Neural cell (in vitro differentiated cells): ENCODE results near the gene ZNF892. TPM values are rescaled to one million over a fixed set of nuclear protein-coding genes. Genes with fewer than 3 reads are reported as not detected.

Source experiments
- H2AFZ ChIP-seq: fragments of 200-600, 300-800 bp; sonication (generic), shearing (Covaris generic); 2 replicates; pipeline ENCODE4 v1.6.0; 2014; ENCODE audit warnings: low read depth, mild to moderate bottlenecking, antibody characterized with exemption, low read length, moderate library complexity
- H3F3A ChIP-seq: fragments of 200-600 bp; shearing (Covaris generic); 2 replicates; pipeline ENCODE4 v1.6.1; 2016; ENCODE audit warnings: mild to moderate bottlenecking, moderate library complexity, mixed read lengths, antibody characterized with exemption, low read length; ENCODE audit not compliant: insufficient read depth, poor library complexity, severe bottlenecking
- H3K27ac ChIP-seq: fragments of 200-600, 300-800 bp; sonication (generic), shearing (Covaris generic); 2 replicates; pipeline ENCODE4 v1.5.1; 2014; ENCODE audit warnings: mild to moderate bottlenecking, low read length, moderate library complexity
- H3K27me3 ChIP-seq: fragments of 300-800, 200-600 bp; sonication (generic), shearing (Covaris generic); 2 replicates; pipeline ENCODE4 v1.6.0; 2014; ENCODE audit warnings: mild to moderate bottlenecking, low read depth, low read length, moderate library complexity; ENCODE audit not compliant: insufficient read depth
- H3K36me3 ChIP-seq: fragments of 300-800, 200-600 bp; sonication (generic), shearing (Covaris generic); 2 replicates; pipeline ENCODE4 v1.5.1; 2014; ENCODE audit warnings: mild to moderate bottlenecking, antibody characterized with exemption, low read length, moderate library complexity; ENCODE audit not compliant: insufficient read depth
- H3K4me2 ChIP-seq: fragments of 300-800, 200-600 bp; sonication (generic), shearing (Covaris generic); 2 replicates; pipeline ENCODE4 v1.6.0; 2014; ENCODE audit warnings: mild to moderate bottlenecking, low read length
- H3K4me3 ChIP-seq: fragments of 300-800, 200-600 bp; sonication (generic), shearing (Covaris generic); 2 replicates; pipeline ENCODE4 v1.5.1; 2014; ENCODE audit warnings: mild to moderate bottlenecking, low read length, moderate library complexity
- H3K79me2 ChIP-seq: fragments of 200-600 bp; shearing (Covaris generic); replicated peaks from 2 replicates; pipeline ENCODE4 v1.6.0; 2014; ENCODE audit warnings: mild to moderate bottlenecking, low read length, moderate library complexity; ENCODE audit not compliant: insufficient read depth
- H3K9ac ChIP-seq: fragments of 300-800, 200-600 bp; sonication (generic), shearing (Covaris generic); 2 replicates; pipeline ENCODE4 v1.6.1; 2016; ENCODE audit warnings: mild to moderate bottlenecking, low read length, mixed read lengths
- H3K9me2 ChIP-seq: fragments of 200-600 bp; shearing (Covaris generic); 2 replicates; pipeline ENCODE4 v1.6.1; 2016; ENCODE audit warnings: mild to moderate bottlenecking, low read length, mixed read lengths; ENCODE audit not compliant: insufficient read depth
- H3K9me3 ChIP-seq: fragments of 200-600, 300-800 bp; sonication (generic), shearing (Covaris generic); 2 replicates; pipeline ENCODE4 v1.6.1; 2016; ENCODE audit warnings: mild to moderate bottlenecking, mixed run types, low read length, moderate library complexity, mixed read lengths
- H4K20me1 ChIP-seq: fragments of 200-600 bp; shearing (Covaris generic); 2 replicates; pipeline ENCODE4 v1.6.1; 2016; ENCODE audit warnings: mild to moderate bottlenecking, mixed run types; ENCODE audit not compliant: insufficient read depth
- CTCF ChIP-seq: fragments of 450-650 bp; IDR thresholded peaks from 2 replicates; pipeline ENCODE4 v1.5.1; 2014; ENCODE audit warnings: antibody characterized with exemption, mild to moderate bottlenecking, moderate library complexity; ENCODE audit not compliant: poor library complexity, severe bottlenecking
- EP300 ChIP-seq: fragments of 450-650 bp; conservative IDR thresholded peaks from 2 replicates; pipeline ENCODE4 v1.6.1; 2014; ENCODE audit warnings: antibody characterized with exemption, mild to moderate bottlenecking, moderate library complexity; ENCODE audit not compliant: poor library complexity, severe bottlenecking
- EZH2 ChIP-seq: fragments of 200-600, 300-800 bp; shearing (Covaris generic), sonication (generic); IDR thresholded peaks from 2 replicates; pipeline ENCODE4 v1.6.1; 2014; ENCODE audit warnings: antibody characterized with exemption, low read length, borderline replicate concordance, mild to moderate bottlenecking; ENCODE audit not compliant: insufficient read depth, poor library complexity, severe bottlenecking
- MXI1 ChIP-seq: fragments of 450-650 bp; conservative IDR thresholded peaks from 2 replicates; pipeline ENCODE4 v1.6.1; 2014; ENCODE audit warnings: antibody characterized with exemption, mild to moderate bottlenecking; ENCODE audit not compliant: poor library complexity, severe bottlenecking
- POLR2AphosphoS5 ChIP-seq: IDR thresholded peaks from 2 replicates; pipeline ENCODE4 v1.6.1; 2012
- RAD21 ChIP-seq: fragments of 450-650 bp; conservative IDR thresholded peaks from 2 replicates; pipeline ENCODE4 v1.6.1; 2014; ENCODE audit warnings: antibody characterized with exemption, mild to moderate bottlenecking, moderate library complexity
- REST ChIP-seq: IDR thresholded peaks from 2 replicates; pipeline ENCODE4 v1.6.1; 2012; ENCODE audit warnings: borderline replicate concordance
- SMC3 ChIP-seq: fragments of 450-650 bp; conservative IDR thresholded peaks from 2 replicates; pipeline ENCODE4 v1.6.1; 2014; ENCODE audit warnings: antibody characterized with exemption, mild to moderate bottlenecking, moderate library complexity; ENCODE audit not compliant: poor library complexity
- TAF1 ChIP-seq: IDR thresholded peaks from 2 replicates; pipeline ENCODE4 v1.6.1; 2012; ENCODE audit warnings: low read depth
- polyA minus RNA-seq: library from RNA; depleted of rRNA, polyadenylated mRNA; stranded (reverse); fragments of >200 nt; gene quantifications from 2 replicates; pipeline ENCODE4 v1.2.3, GENCODE V29; 2014
- polyA plus RNA-seq: library from polyadenylated mRNA; depleted of rRNA; stranded (reverse); fragments of >200 nt; gene quantifications from 2 replicates; pipeline ENCODE4 v1.2.3, GENCODE V29; 2014

Gene ZNF892
- polyA plus RNA-seq (8.0 and 9.3 TPM in 2 replicates), polyA minus RNA-seq (57.7 and 74.8 TPM in 2 replicates)

DNA sequence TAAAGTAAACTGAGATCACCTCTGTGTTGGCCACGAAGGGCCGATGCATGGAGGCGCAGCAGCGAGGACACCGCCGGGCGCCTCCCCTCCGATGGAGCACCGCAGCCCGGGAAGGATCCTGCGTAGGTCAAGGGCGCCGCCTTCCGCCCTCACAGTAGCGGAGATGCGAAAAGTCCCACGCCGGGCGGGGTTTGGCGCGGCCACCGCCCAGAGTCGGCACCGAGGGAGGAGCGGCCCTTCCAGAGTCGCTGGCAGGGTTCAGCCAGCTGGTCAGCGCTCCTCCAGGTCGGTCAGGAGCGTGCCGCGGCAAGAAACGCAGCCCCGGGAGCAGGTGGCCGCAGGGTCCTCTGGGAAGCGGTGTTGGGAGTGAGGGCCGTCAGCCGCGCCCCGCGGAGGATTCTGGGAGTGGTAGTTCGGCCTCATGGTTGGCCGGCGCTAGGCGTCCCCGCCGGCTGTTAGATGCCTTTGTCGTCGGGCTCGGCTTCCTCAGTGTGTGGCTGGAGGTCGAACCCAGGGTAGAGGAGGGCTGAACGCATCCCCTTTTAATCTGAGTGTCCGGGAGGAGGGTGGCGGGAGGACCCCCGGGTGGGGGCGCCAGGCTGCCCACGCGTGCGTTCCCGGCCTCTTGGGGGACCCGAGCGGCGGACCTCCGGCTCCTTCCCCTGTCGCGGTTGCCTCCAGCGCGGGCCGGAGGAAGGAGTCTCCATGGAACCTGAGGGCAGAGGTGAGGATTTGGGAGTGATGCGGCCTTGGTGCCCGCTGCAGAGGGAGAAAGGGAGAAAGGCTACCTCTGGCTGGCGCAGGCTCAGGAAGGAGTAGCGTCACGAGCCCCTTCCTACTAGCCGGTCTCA, at the start of gene ZNF892:
Gene ZNF892 (plus strand): TSS at position 411 of the 851 bp plus-strand sequence. CDS start 295 bp downstream, at position 706.
- Histone ChIP-seq H3K27me3 (no peaks in the 10 kb centered on the region), H3K9me2 (no peaks in the 10 kb centered on the region), H2AFZ (peak within 1 kb of the TSS; percentile 82), H3K9me3 (peaks cover 18% of the 10 kb centered on the region), H3F3A (no peaks in the 10 kb centered on the region), H3K4me3 (peak within 1 kb of the TSS; percentile 97), H3K27ac (peak within 1 kb of the TSS; percentile 80), H4K20me1 (no peaks in the 10 kb centered on the region), H3K36me3 (peaks cover 12% of the 10 kb centered on the region), H3K9ac (peak within 1 kb of the TSS; percentile 86), H3K4me2 (peak within 1 kb of the TSS; percentile 52), H3K79me2 (peaks cover 10% of the 10 kb centered on the region)
- TF ChIP-seq POLR2AphosphoS5, result peak; percentile 85
- peak; percentile 36 for TF ChIP-seq EP300
- peak; percentile 80 for TF ChIP-seq MXI1
- TF ChIP-seq REST, result peak; percentile 39
- peak; percentile 79 for TF ChIP-seq RAD21
- TF ChIP-seq EZH2, result no peak
- TF ChIP-seq CTCF, result peak; percentile 81
- TF ChIP-seq SMC3, result peak; percentile 55
- TF ChIP-seq TAF1, result peak; percentile 78

GRCh38 chr2:95158441-95158840, 48.9 kb upstream of the ZNF892 start:
- no peaks in the 10 kb centered on the region for H3K9me2 ChIP-seq
- no peak overlapping the region for H3K27ac ChIP-seq
- H3K79me2 ChIP-seq, result no peaks in the 10 kb centered on the region
- peaks cover 5% of the 10 kb centered on the region for H3F3A ChIP-seq
- peak overlapping the region; percentile 79 for H3K9ac ChIP-seq
- H3K4me2 ChIP-seq, result peak overlapping the region; percentile 28
- no peaks in the 10 kb centered on the region for H3K27me3 ChIP-seq
- no peaks in the 10 kb centered on the region for H3K9me3 ChIP-seq
- TF ChIP-seq TAF1 (no peak), CTCF (no peak)
- H3K4me3 ChIP-seq, result peak overlapping the region; percentile 94
- no peak overlapping the region for H2AFZ ChIP-seq
- peaks cover 8% of the 10 kb centered on the region for H3K36me3 ChIP-seq
- H4K20me1 ChIP-seq, result no peaks in the 10 kb centered on the region
